GM21529 (cell line): ENCODE results near the gene MRGPRD.

ENCODE experiments used
- ATAC-seq: cut with Tn5 transposase; IDR thresholded peaks from one replicate; pipeline ENCODE4 v1.9.1; 2021; ENCODE audit not compliant: unreplicated experiment

Gene MRGPRD

DNA sequence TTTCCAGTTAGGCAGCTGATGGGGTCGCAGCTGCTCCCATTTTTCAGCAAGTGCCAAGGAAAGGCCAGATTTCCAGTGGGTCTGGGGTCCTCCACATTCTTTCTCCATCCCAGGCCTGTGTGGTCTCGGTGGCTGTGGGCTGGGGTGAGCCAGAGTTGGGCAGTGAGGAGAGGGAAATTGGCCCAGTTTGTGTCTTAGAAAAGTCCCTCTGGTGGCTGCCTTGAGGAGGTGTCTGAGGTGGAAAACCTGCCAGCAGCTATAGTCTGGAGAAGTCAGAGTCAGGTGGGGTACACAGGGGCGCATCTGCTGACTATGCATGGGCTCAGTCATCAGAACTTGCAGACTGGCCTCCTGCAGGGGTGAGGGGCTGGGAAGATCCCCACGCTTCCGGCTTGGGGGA is 30.5 kb downstream of the MRGPRD start:
- ATAC-seq: no peak

DNA sequence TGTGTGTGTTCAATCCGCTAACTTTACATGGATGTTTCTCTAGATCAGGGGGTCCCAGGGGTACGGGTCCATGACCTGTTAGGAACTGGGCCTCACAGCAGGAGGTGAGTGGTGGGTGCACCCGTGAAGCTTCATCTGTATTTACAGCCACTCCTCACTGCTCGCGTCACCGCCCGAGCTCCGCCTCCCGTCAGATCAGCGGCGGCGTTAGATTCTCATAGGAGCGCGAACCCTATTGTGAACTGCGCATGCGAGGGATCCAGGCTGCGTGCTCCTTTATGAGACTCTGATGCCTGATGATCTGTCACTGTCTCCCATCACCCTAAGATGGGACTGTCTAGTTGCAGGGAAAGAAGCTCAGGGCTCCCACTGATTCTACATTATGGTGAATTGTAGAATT is 31.9 kb downstream of the MRGPRD start:
- ATAC-seq: no peak

DNA sequence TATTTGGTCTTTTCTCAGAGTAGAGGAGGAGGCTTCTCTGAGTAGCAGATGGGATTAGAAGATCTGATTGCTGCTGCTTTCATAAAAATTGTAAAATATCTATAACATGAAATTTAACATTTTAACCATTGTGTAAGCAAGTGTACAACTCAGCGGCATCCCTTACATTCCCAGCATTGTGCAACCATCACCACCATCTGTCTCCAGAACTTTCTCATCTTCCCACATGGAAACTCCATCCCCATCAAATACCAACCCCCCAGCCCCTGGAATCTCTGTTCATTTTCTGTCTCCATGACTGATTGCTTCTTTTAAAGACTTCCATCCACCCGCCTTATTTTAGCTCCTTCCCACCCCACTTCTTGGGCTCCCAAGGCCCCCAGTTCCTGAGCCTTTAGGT is 32.3 kb downstream of the MRGPRD start:
- no peak for ATAC-seq

DNA sequence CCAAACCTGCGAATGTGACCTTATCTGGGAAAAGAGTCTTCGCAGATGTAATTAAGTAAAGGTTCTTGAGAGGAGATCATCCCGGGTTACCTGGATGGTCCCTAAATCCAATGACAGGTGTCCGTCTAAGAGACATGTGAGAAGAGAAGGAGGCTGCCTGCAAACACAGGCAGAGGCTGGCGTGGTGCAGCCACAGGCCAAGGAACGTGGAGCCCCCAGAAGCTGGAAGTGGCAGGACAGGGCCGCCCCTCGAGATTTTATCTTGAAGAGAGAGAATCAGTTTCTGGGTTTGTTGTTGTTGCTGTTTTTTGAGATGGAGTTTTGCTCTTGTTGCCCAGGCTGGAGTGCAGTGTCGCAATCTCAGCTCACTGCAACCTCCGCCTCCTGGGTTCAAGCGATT is 33.6 kb downstream of the MRGPRD start:
- no peak for ATAC-seq

DNA sequence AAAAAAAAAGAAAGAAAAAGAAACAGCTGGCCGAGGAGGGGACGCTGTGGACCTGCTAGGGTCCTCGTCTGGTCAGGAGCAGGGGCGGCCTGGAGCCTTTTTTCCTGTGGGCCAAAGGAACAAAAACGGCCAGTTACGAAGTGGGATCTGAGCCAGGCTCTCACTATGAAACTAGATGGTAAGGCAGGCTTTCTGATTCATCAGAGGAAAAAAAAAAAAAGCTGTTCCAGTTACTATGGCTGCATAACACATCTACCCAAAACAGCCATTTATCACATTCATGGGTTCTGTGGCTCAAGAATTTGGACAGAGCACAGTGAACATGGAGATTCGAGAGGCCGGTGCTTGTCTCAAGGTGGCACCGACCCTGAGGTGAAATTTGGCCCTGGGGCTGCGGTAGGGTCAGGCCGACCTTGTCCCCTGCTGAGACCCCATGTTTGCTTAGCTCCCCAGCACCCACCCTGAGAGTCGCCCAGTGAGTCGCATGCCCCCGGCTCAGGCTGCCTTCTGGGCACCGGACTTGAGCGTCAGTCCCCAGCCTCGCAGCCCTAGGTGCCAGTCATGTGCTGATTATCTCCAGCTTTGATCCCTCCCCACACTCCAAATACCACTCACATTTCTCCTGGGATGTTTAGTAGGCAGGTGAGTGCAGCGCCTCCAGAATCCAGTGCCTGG is 34.2 kb downstream of the MRGPRD start:
- ATAC-seq: no peak

DNA sequence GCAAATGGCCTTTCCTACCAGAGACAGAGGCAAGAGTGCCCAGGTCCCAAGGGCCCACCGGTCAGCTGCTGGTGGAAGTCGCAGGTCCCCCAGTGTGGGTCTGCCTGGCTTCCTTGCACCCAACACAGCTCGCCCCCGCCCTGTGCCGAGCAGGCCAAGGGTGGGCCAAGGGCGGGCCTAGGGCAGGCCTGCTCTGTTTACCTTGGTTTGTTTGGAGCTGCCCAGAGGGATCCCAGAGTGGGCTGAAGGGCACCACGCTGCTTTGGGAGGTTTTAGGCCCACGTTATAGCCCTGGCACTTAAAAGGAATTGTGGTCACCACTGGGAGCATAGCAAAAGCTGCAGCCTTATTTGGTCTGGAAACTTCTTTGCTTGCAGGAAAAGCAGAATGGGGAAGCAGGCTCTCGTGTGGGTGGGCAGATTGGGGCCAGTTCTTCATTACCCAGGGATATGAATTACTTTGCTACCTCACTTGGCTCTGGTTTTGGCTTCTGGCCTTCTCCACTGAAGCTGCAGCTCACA is 38.0 kb downstream of the MRGPRD start:
- ATAC-seq: no peak

DNA sequence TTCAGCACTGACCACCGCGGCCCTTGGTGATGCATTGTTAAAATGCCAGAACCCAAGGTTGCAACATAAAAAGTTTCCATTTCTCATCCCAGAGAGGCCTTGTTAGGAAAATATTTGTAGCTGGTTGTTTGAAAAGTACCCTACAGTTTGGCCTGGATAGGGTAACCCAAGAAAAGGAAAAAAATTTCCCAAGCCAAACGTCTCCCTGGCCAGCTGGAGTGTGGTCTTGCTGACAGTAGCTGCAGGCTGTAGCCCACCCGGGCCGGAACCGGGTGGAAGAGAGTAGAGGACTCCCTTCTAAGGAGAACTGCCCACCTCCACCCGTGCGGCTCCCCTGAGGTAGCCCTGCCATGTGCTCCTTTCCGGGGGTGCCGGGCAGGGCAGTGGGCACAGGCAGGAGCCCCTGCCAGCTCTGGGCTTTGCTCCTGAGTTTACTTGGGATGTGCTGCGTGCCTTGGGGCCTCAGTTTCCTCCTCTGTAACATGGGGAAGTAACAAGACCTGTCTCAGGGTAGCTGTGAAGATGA is 38.6 kb downstream of the MRGPRD start:
- no peak for ATAC-seq

DNA sequence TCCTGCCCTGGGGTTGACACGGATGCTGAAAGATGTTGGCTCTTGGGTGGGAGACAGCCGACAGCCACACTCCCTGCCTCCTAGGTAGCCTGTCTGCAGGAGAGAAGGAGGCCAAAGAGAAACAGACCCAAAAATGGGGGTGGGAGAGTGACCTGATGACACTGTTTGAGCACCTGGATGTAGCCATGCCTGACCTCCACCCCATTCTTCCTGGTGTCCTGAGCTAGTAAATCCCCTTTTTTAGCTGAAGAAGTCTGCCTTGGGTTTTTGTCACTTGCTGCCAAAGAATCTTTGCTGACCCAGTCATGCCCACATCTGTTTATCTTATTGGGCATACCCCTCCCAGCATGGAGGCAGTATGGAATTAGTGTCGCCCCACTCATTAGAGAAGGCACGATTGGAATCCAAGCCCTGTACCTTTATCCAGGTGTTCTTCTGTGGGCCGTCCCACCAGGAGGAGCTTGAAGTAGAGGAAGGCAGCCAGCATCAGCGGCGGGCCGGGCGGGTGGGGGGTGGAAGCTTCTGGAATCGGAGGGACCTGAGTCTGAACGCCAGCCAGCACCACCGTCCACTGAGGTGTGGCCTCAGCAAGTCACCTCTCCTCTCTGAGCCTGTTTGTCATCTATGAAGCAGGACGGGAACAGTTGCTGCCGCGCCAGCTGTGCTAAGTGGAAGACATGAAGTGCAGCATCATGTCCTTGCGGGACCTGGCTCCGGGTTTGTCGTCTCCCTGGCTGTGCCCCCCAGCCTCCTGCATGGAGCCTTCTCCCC is 39.3 kb downstream of the MRGPRD start:
- ATAC-seq: no peak

DNA sequence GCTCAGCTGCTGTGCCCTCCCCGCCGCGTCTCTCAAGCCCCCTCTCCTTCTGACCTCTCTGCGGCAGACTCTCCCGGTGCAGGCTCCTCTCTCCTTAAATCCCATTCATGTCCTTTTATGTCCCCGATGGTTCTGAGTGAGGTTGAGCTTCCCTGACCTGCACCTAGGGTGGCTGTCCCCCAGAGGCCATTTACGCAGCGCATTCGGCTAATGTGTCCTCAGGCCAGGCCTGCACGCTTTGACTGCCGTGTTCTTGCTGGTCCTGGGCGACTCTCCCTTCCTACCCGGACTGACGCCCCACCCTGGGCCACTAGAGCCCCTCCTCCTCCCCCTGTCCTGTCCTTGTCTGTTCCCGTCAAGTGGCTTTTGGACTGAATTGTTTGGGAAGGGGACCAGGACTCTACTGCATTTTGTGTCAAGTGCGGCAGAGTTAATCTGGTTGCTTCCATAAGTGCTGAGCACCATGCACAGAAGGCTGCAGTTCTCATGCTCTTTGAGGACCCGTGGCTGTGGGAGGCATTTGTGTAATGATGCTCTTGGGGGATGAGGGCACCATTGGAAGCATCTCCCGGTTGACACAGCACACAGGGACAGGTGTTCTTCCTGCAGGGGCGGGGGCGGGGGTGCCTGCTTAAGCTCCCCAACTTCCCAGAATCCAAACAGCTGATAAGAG is 40.0 kb downstream of the MRGPRD start:
- ATAC-seq: no peak

DNA sequence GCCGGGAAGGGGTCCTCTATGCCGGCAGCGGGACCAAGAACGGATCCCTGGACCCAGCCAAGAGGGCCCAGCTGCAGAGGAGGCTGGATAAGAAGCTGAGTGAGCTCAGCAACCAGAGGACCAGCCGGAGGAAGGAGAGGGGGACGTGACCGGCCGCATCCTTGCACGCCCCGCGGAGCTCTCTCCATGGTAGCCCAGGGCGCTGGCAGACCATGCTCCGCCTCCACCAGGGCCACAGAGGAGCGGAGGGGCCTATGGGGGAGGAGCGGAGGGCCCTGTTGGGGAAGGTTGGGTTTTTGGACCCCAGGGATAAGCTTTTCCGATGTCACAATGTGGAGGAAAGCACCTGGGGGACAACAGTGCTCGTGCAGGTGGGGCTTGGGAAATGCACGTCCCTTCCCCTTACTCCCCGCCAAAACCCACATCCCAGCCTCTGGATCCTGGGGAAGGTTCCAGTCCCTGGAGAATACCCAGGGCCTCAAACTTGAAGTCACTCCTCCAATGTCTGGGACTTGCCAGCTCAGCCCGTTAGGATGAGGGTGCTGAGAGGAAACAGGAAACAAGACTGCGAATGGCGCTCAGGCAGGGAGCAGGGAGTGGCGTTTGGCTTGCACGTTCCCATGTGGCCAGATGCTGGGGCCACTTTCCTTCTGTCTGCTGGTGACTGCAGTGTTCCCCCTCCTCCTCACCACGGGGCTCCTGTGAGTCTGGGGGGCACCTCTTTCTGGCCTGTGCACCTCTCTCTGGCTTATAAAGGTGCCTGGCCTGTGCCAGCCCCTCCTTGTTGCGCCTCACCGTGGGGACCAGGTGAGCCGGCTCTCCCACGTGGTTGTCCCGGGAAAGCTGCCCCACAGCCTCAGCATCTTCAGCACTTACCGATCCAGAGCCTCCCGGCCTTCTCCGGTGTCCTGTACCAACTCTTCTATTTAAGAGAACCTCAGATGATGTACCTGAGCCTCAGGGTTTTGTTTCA is 40.9 kb downstream of the MRGPRD start:
- no peak for ATAC-seq

DNA sequence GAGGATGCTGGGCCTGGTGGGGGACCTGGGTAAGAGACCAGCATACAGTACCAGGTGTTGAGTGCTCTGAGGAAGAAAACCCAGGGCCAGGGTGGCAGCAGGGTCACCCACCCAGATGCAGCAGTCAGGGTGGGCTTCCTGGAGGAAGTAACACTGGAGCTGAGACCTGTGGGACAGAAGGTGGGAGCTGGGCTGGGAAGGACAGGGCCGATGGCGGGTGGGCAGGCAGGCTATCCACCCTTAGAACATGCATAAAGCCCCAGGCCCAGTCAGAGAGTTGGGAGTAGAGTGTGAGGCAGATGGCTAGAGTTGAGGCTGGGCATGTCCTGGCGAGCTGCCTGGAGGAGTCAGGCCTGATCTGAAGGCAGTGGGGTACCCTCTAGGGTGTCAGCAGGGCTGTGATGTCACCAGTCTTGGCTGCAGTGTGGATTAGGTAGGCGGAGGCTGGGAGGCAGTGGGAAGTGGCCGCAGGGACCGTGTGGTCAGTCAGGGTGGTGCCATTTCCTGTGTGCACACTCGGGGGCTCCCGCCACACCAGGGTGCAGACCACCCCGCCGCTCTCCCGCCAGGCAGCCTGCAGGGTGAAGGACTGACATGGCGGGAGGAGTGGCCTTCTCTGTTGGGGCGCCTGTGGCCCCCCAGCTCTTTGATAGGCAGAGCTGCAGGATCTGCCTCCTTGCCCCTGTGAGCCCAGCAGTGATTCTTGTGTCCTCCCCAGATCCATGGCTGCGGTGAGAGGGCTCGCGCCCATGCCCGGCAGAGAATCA is 41.8 kb downstream of the MRGPRD start:
- no peak for ATAC-seq

DNA sequence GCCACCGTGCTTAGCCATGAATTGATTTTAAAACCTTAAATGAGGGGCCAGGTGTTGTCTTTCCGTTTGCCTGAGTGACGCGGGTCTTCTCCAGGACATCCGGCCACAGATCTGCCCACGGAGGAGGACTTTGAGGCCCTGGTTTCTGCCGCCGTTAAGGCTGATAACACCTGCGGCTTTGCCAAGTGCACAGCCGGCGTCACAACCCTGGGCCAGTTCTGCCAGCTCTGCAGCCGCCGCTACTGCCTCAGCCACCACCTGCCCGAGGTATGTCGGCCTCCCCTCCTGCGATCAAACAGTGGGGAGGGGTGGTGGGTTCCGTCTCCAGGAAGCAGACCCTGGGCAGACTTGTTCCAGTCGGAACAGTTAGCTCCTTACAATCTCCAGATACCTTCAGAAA is 42.7 kb downstream of the MRGPRD start:
- ATAC-seq: no peak

DNA sequence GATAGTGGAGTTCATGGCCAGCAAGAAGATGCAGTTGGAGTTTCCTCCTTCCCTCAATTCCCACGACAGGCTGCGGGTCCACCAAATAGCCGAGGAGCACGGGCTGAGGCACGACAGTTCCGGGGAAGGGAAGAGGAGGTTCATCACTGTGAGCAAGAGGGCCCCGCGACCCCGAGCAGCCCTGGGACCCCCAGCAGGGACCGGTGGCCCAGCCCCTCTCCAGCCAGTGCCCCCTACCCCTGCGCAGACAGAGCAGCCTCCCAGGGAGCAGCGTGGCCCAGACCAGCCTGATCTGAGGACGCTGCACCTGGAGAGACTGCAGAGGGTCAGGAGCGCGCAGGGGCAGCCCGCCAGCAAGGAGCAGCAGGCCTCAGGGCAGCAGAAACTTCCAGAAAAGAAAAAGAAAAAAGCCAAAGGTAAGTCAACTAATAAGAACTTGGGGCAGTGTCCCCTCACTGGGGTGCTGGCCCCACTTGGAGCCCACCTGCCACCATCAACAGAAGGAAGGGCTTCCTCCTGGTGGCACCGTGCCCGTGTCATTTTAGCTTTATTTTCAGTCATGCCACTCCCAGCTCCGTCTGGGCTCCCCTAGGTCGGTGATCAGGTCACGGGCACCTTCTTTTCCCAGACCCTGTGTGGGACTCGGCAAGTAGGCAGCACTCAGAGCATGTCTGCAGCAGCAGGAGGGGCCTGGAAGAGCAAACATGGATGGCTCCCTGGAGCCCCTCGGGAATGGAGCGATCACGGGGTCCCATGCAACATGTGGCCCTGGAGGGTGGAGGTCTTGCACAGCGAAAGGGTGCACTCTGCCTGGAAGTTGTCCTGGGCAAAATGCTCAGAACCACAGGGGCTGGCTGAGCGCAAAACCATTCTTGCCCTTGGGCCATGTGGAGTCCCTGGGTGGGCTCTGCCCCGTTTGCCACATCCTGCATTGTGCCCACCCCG is 43.8 kb downstream of the MRGPRD start:
- ATAC-seq: no peak

DNA sequence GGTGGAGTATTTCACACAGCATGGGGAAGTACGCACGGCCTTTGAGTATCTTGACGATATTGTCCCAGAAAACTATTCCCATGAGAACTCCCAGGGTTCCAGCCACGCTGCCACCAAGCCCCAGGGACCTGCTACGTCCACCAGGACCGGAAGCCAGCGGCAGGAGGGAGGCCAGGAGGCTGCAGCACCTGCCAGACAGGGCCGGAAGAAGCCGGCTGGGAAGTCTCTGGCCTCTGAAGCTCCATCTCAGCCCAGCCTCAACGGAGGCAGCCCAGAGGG is 44.5 kb downstream of the MRGPRD start:
- ATAC-seq: no peak

DNA sequence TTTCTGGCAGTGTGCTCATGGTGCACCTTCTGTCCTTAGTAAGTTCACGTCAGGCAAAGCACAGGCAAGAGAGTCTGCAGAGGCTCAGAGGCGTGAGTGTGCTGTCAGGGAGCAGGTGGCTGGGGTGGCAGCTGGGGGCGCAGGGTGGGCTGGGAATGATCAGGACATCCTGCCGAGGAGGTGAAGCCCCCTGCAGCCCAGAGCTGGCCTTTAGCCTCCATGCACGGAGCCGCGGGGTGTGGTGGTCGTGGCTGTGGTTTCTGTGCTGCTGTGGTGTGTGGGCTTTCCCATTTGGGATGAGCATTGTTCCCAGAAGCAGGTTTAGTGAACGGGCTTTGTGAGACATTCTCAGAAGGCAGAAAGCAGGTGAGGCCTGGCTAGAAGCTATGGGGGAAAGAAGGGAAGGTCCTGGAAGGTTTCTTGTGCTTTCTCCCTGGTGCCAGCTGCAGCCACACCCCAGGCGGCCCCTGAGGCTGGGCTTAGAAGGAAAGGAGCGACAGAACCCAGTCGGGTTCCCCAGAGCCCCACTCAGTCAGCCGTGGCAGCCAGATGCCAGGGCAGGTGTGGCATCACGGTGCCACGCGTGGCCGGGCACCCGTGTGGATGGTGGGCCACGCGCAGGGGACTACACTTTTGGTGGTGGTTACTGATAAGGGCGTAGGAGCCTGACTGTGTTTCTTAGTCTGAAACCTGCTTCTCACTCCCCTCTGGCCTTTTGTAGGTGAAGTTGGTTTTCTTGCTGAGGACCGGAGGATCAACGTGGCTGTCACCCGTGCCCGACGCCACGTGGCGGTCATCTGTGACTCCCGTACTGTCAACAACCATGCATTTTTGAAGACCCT is 45.0 kb downstream of the MRGPRD start:
- ATAC-seq: no peak

DNA sequence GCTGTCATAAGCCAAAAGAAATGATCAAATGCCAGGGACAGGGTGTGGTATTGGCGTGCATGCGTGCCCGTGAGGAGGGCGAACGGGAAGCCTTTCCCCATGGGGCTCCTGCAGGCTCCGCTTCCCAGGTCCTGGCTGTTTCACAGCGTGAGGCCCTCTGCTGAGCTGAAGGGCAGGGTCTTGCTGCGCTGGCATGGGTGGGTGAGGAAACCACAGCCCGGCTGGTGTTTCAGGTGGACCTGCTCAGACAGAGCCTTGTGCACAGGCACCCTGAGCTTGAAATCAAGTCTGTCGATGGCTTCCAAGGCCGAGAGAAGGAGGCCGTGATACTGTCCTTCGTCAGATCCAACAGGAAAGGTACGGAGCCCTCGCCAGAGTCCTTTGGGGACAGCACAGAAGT is 45.7 kb downstream of the MRGPRD start:
- no peak for ATAC-seq

DNA sequence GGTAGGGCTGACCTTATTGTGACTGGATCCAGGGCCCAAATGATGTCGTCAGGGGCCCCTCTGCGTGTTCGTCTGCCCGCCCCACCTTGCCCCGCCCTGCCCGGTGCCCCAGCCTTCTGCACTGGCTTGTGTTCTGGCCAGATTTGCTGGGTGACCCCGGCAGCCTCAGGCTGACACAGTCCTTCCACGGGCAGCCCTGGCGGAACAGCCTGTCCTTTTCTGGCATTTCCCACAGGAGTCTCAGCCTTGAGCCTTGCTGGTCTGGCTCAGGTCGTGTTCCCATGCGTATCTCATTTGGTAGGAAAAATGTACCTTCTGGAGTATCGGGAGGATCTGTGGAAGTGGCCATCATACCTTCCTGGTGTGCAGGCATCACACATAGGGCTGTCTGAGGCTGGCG is 46.1 kb downstream of the MRGPRD start:
- ATAC-seq: no peak

DNA sequence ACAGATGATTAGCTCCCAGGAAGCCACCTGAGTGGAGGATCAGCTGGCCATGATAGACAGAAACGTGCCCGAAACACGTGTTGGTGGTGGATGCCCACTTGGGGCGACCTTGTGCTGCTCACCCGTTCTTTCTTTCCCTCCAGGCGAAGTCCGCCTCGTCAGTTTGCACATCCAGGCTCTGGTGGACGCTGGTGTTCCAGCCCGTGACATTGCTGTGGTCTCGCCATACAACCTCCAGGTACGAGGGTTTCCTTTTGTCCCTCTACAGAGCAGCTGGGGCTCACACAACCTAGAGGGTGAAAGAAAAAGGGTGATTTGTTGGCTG is 46.5 kb downstream of the MRGPRD start:
- ATAC-seq: no peak
